ENCODE data around the gene ARHGAP15.

The ARHGAP15 gene

GRCh38 chr2:143807192-143807591 is 678.0 kb downstream of the ARHGAP15 start:
- Histone ChIP-seq H3K9me3 (ENCODE audit: insufficient read depth, low read depth, low read length) (no peaks in the 10 kb centered on the region), H3K4me3 (ENCODE audit: low read depth, low read length) (no peak overlapping the region), H3K4ac (ENCODE audit: low read depth, low read length) (no peak overlapping the region), H2AFZ (ENCODE audit: insufficient read depth, low read length, poor library complexity) (no peak overlapping the region), H3K4me2 (ENCODE audit: low read length) (no peak overlapping the region), H4K91ac (ENCODE audit: low read depth, low read length) (no peak overlapping the region), H3K79me2 (ENCODE audit: control insufficient read depth, insufficient read depth, low read length, poor library complexity) (no peaks in the 10 kb centered on the region), H3K36me3 (ENCODE audit: control insufficient read depth in 1 of 2, insufficient read depth in 2 of 2, low read length in 2 of 2) (no peaks in the 10 kb centered on the region), H3K4me1 (ENCODE audit: control insufficient read depth in 1 of 2, insufficient read depth in 2 of 2, low read length in 2 of 2) (no peaks in the 10 kb centered on the region), H3K23ac (ENCODE audit: low read length) (no peak overlapping the region), H2BK12ac (ENCODE audit: low read length) (no peak overlapping the region), H3K9ac (ENCODE audit: low read length) (no peak overlapping the region), H2BK5ac (ENCODE audit: low read depth, low read length, poor library complexity) (no peak overlapping the region), H3K27me3 (ENCODE audit: insufficient read depth, low read length) (no peaks in the 10 kb centered on the region), H4K8ac (ENCODE audit: low read depth, low read length) (no peak overlapping the region), H3K79me1 (ENCODE audit: low read length) (no peaks in the 10 kb centered on the region), H3K14ac (ENCODE audit: low read length) (no peak overlapping the region), H3K27ac (ENCODE audit: low read depth, low read length) (no peak overlapping the region), H4K12ac (ENCODE audit: low read depth, low read length) (no peak overlapping the region), H2BK120ac (ENCODE audit: insufficient read depth, low read length, poor library complexity) (no peak overlapping the region), H2AK5ac (ENCODE audit: low read length) (no peak overlapping the region), H3K18ac (ENCODE audit: low read length) (no peak overlapping the region)
- DNase-seq, result no peak
- WGBS (ENCODE audit: extremely low coverage, insufficient coverage, insufficient read length), result no CpG with 5 or more reads among the region's 1 CpG

- H3K4ac ChIP-seq (ENCODE audit: low read depth, low read length), result no peak overlapping the region
- H3K79me2 ChIP-seq (ENCODE audit: control insufficient read depth, insufficient read depth, low read length, poor library complexity), result no peaks in the 10 kb centered on the region
- no peaks in the 10 kb centered on the region for H3K4me1 ChIP-seq (ENCODE audit: control insufficient read depth in 1 of 2, insufficient read depth in 2 of 2, low read length in 2 of 2)
- H3K23ac ChIP-seq (ENCODE audit: low read length), result no peak overlapping the region
- H4K91ac ChIP-seq (ENCODE audit: low read depth, low read length), result no peak overlapping the region
- H3K36me3 ChIP-seq (ENCODE audit: control insufficient read depth in 1 of 2, insufficient read depth in 2 of 2, low read length in 2 of 2), result no peaks in the 10 kb centered on the region
- WGBS (ENCODE audit: extremely low coverage, insufficient coverage, insufficient read length), result no CpG with 5 or more reads among the region's 1 CpG
- no peak overlapping the region for H3K27ac ChIP-seq (ENCODE audit: low read depth, low read length)
- H3K27me3 ChIP-seq (ENCODE audit: insufficient read depth, low read length), result no peaks in the 10 kb centered on the region
- no peak overlapping the region for H3K18ac ChIP-seq (ENCODE audit: low read length)
- no peak for DNase-seq
- no peak overlapping the region for H2BK120ac ChIP-seq (ENCODE audit: insufficient read depth, low read length, poor library complexity)
- H3K14ac ChIP-seq (ENCODE audit: low read length), result no peak overlapping the region
- no peak overlapping the region for H2AK5ac ChIP-seq (ENCODE audit: low read length)
- H3K4me3 ChIP-seq (ENCODE audit: low read depth, low read length), result no peak overlapping the region
- no peak overlapping the region for H2BK5ac ChIP-seq (ENCODE audit: low read depth, low read length, poor library complexity)
- no peak overlapping the region for H2BK12ac ChIP-seq (ENCODE audit: low read length)
- no peaks in the 10 kb centered on the region for H3K79me1 ChIP-seq (ENCODE audit: low read length)
- no peak overlapping the region for H3K4me2 ChIP-seq (ENCODE audit: low read length)
- H4K8ac ChIP-seq (ENCODE audit: low read depth, low read length), result no peak overlapping the region
- H3K9me3 ChIP-seq (ENCODE audit: insufficient read depth, low read depth, low read length), result no peaks in the 10 kb centered on the region
- H2AFZ ChIP-seq (ENCODE audit: insufficient read depth, low read length, poor library complexity), result no peak overlapping the region
- no peak overlapping the region for H4K12ac ChIP-seq (ENCODE audit: low read depth, low read length)
- H3K9ac ChIP-seq (ENCODE audit: low read length), result no peak overlapping the region
Measured at GRCh38 chr2:143807671-143808070, 678.5 kb downstream of the ARHGAP15 start.

GRCh38 chr2:143808166-143808565 is 678.9 kb downstream of the ARHGAP15 start:
- Histone ChIP-seq H3K14ac (ENCODE audit: low read length) (no peak overlapping the region), H3K27me3 (ENCODE audit: insufficient read depth, low read length) (no peaks in the 10 kb centered on the region), H4K8ac (ENCODE audit: low read depth, low read length) (no peak overlapping the region), H3K79me1 (ENCODE audit: low read length) (no peaks in the 10 kb centered on the region), H3K9ac (ENCODE audit: low read length) (no peak overlapping the region), H3K79me2 (ENCODE audit: control insufficient read depth, insufficient read depth, low read length, poor library complexity) (no peaks in the 10 kb centered on the region), H3K4me1 (ENCODE audit: control insufficient read depth in 1 of 2, insufficient read depth in 2 of 2, low read length in 2 of 2) (no peaks in the 10 kb centered on the region), H3K36me3 (ENCODE audit: control insufficient read depth in 1 of 2, insufficient read depth in 2 of 2, low read length in 2 of 2) (no peaks in the 10 kb centered on the region), H2BK5ac (ENCODE audit: low read depth, low read length, poor library complexity) (no peak overlapping the region), H2BK12ac (ENCODE audit: low read length) (no peak overlapping the region), H2AK5ac (ENCODE audit: low read length) (no peak overlapping the region), H3K27ac (ENCODE audit: low read depth, low read length) (no peak overlapping the region), H3K4me3 (ENCODE audit: low read depth, low read length) (no peak overlapping the region), H3K4me2 (ENCODE audit: low read length) (no peak overlapping the region), H2BK120ac (ENCODE audit: insufficient read depth, low read length, poor library complexity) (no peak overlapping the region), H3K4ac (ENCODE audit: low read depth, low read length) (no peak overlapping the region), H4K12ac (ENCODE audit: low read depth, low read length) (no peak overlapping the region), H3K23ac (ENCODE audit: low read length) (no peak overlapping the region), H2AFZ (ENCODE audit: insufficient read depth, low read length, poor library complexity) (no peak overlapping the region), H3K9me3 (ENCODE audit: insufficient read depth, low read depth, low read length) (no peaks in the 10 kb centered on the region), H4K91ac (ENCODE audit: low read depth, low read length) (no peak overlapping the region), H3K18ac (ENCODE audit: low read length) (no peak overlapping the region)
- no CpG with 5 or more reads among the region's 1 CpG for WGBS (ENCODE audit: extremely low coverage, insufficient coverage, insufficient read length)
- DNase-seq, result no peak

GRCh38 chr2:143815082-143815481 is 685.9 kb downstream of the ARHGAP15 start:
- H2BK5ac ChIP-seq (ENCODE audit: low read depth, low read length, poor library complexity), result no peak overlapping the region
- H2BK12ac ChIP-seq (ENCODE audit: low read length), result no peak overlapping the region
- no peak overlapping the region for H3K9ac ChIP-seq (ENCODE audit: low read length)
- no peak overlapping the region for H3K27ac ChIP-seq (ENCODE audit: low read depth, low read length)
- H3K14ac ChIP-seq (ENCODE audit: low read length), result no peak overlapping the region
- no peak overlapping the region for H3K18ac ChIP-seq (ENCODE audit: low read length)
- H2AK5ac ChIP-seq (ENCODE audit: low read length), result no peak overlapping the region
- H2AFZ ChIP-seq (ENCODE audit: insufficient read depth, low read length, poor library complexity), result no peak overlapping the region
- DNase-seq, result no peak
- WGBS (ENCODE audit: extremely low coverage, insufficient coverage, insufficient read length), result no CpG with 5 or more reads among the region's 4 CpGs
- H3K4me1 ChIP-seq (ENCODE audit: control insufficient read depth in 1 of 2, insufficient read depth in 2 of 2, low read length in 2 of 2), result no peaks in the 10 kb centered on the region
- no peak overlapping the region for H3K4me3 ChIP-seq (ENCODE audit: low read depth, low read length)
- H3K79me1 ChIP-seq (ENCODE audit: low read length), result no peaks in the 10 kb centered on the region
- H3K9me3 ChIP-seq (ENCODE audit: insufficient read depth, low read depth, low read length), result no peaks in the 10 kb centered on the region
- H3K23ac ChIP-seq (ENCODE audit: low read length), result no peak overlapping the region
- no peak overlapping the region for H3K4me2 ChIP-seq (ENCODE audit: low read length)
- no peaks in the 10 kb centered on the region for H3K27me3 ChIP-seq (ENCODE audit: insufficient read depth, low read length)
- no peaks in the 10 kb centered on the region for H3K79me2 ChIP-seq (ENCODE audit: control insufficient read depth, insufficient read depth, low read length, poor library complexity)
- no peak overlapping the region for H4K91ac ChIP-seq (ENCODE audit: low read depth, low read length)
- H2BK120ac ChIP-seq (ENCODE audit: insufficient read depth, low read length, poor library complexity), result no peak overlapping the region
- no peaks in the 10 kb centered on the region for H3K36me3 ChIP-seq (ENCODE audit: control insufficient read depth in 1 of 2, insufficient read depth in 2 of 2, low read length in 2 of 2)
- H3K4ac ChIP-seq (ENCODE audit: low read depth, low read length), result no peak overlapping the region
- H4K12ac ChIP-seq (ENCODE audit: low read depth, low read length), result no peak overlapping the region
- no peak overlapping the region for H4K8ac ChIP-seq (ENCODE audit: low read depth, low read length)

Data from trophoblast cell (in vitro differentiated cells and primary cell).